ENCODE data around the gene TEDC1.

Gene TEDC1

GRCh38 chr14:105500726-105501101, 9.7 kb downstream of the TEDC1 start:
- TF ChIP-seq SIN3A (IDR thresholded peaks at IDR 0.05; ENCODE audit: borderline replicate concordance, insufficient read depth, low read length) (no peak), TAF1 (IDR thresholded peaks at IDR 0.05; ENCODE audit: borderline replicate concordance, insufficient read depth, low read length) (no peak), REST (IDR thresholded peaks at IDR 0.05; ENCODE audit: insufficient read depth in 1 of 2, low read depth in 2 of 2, low read length in 2 of 2) (no peak), FOXP2 (optimal IDR thresholded peaks at IDR 0.05; ENCODE audit: borderline replicate concordance, extremely low read depth, extremely low read length, insufficient read depth) (no peak), POLR2AphosphoS5 (IDR thresholded peaks at IDR 0.05; ENCODE audit: low read depth, low read length) (no peak)

GRCh38 chr14:105501504-105502291, 10.7 kb downstream of the TEDC1 start:
- no peak for TF ChIP-seq SIN3A (IDR thresholded peaks at IDR 0.05; ENCODE audit: borderline replicate concordance, insufficient read depth, low read length)
- TF ChIP-seq REST (IDR thresholded peaks at IDR 0.05; ENCODE audit: insufficient read depth in 1 of 2, low read depth in 2 of 2, low read length in 2 of 2), result no peak
- TF ChIP-seq FOXP2 (optimal IDR thresholded peaks at IDR 0.05; ENCODE audit: borderline replicate concordance, extremely low read depth, extremely low read length, insufficient read depth), result no peak
- TF ChIP-seq POLR2AphosphoS5 (IDR thresholded peaks at IDR 0.05; ENCODE audit: low read depth, low read length), result no peak
- TF ChIP-seq TAF1 (IDR thresholded peaks at IDR 0.05; ENCODE audit: borderline replicate concordance, insufficient read depth, low read length), result no peak

GRCh38 chr14:105502446-105503295, 11.6 kb downstream of the TEDC1 start:
- TF ChIP-seq FOXP2 (optimal IDR thresholded peaks at IDR 0.05; ENCODE audit: borderline replicate concordance, extremely low read depth, extremely low read length, insufficient read depth), result no peak
- no peak for TF ChIP-seq POLR2AphosphoS5 (IDR thresholded peaks at IDR 0.05; ENCODE audit: low read depth, low read length)
- no peak for TF ChIP-seq SIN3A (IDR thresholded peaks at IDR 0.05; ENCODE audit: borderline replicate concordance, insufficient read depth, low read length)
- no peak for TF ChIP-seq REST (IDR thresholded peaks at IDR 0.05; ENCODE audit: insufficient read depth in 1 of 2, low read depth in 2 of 2, low read length in 2 of 2)
- TF ChIP-seq TAF1 (IDR thresholded peaks at IDR 0.05; ENCODE audit: borderline replicate concordance, insufficient read depth, low read length), result no peak

- TF ChIP-seq FOXP2 (optimal IDR thresholded peaks at IDR 0.05; ENCODE audit: borderline replicate concordance, extremely low read depth, extremely low read length, insufficient read depth), result no peak
- no peak for TF ChIP-seq POLR2AphosphoS5 (IDR thresholded peaks at IDR 0.05; ENCODE audit: low read depth, low read length)
- TF ChIP-seq SIN3A (IDR thresholded peaks at IDR 0.05; ENCODE audit: borderline replicate concordance, insufficient read depth, low read length), result no peak
- TF ChIP-seq REST (IDR thresholded peaks at IDR 0.05; ENCODE audit: insufficient read depth in 1 of 2, low read depth in 2 of 2, low read length in 2 of 2), result no peak
- no peak for TF ChIP-seq TAF1 (IDR thresholded peaks at IDR 0.05; ENCODE audit: borderline replicate concordance, insufficient read depth, low read length)
These were observed 12.2 kb downstream of the TEDC1 start for GRCh38 chr14:105503296-105503640.
